Measurements from ENCODE around the gene MOCS2. TPM values are rescaled to one million over a fixed set of nuclear protein-coding genes. Genes with fewer than 3 reads are reported as not detected.

The MOCS2 gene
- total RNA-seq, 1 experiment from 2014 or later, result 44.2 TPM

DNA sequence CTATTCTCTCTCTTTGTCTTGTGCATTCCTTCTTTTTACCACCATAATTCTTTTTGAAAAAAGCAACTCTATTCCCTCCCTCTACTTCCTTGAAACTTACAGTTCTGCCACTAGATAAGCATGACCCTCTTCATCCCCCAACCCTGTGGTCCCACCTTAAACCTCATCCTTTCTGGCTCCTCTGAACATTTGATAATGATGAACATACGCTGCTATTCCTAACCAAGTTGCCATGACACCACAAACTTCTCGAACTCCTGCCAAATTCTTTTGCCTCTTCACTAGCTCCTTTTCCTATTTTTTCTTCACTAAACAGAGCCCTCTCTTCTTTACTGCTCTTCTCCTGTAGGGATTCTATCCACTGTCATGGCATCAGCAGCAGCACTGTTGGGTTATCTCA lies 57.1 kb downstream of the MOCS2 start:
- H3K36me3 ChIP-seq, result no peaks in the 10 kb centered on the region
- no peak for DNase-seq
- no peak overlapping the region for H3K4me3 ChIP-seq
- no peaks in the 10 kb centered on the region for H3K9me3 ChIP-seq (replicated peaks)
- H3K4me1 ChIP-seq, result no peaks in the 10 kb centered on the region
- H3K27ac ChIP-seq, result no peak overlapping the region
- H3K27me3 ChIP-seq, result no peaks in the 10 kb centered on the region

DNA sequence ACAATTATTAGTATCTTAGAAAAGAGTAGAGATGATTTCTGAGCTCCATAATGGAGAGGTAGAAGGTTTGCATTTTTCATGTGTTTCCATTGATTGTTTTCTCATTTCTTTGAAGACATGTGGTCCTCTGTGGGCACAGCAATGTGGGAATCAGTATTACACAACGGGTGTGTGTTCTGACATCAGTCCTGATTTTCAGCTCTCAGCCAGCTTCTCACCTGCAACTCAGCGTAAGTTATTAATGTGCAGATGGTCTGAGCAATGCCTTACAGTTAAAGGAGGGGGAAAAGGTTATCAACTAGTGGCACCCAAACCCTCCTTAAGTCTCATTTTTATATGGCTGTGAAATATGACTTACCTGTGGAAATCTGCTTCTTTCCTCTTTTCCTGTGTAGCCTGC lies 61.3 kb downstream of the MOCS2 start:
- H3K4me1 ChIP-seq, result no peaks in the 10 kb centered on the region
- no peak for DNase-seq
- no peak overlapping the region for H3K4me3 ChIP-seq
- no peaks in the 10 kb centered on the region for H3K27me3 ChIP-seq
- no peak overlapping the region for H3K27ac ChIP-seq
- no peaks in the 10 kb centered on the region for H3K36me3 ChIP-seq
- no peaks in the 10 kb centered on the region for H3K9me3 ChIP-seq (replicated peaks)

Other genes starting within 250 kb of the MOCS2 start
- gene ITGA2, start 120.4 kb downstream of the MOCS2 start, total RNA-seq (2014; rRNA removed; shearing (Covaris generic)), result 0.15 and 0.26 TPM in 2 replicates

All from SJCRH30 (cell line).